ENCODE measurements around the gene MROH7. TPM values are rescaled to one million over a fixed set of nuclear protein-coding genes. Genes with fewer than 3 reads are reported as not detected.

The MROH7 gene
- total RNA-seq, 1 donor from 2014 or later, result not detected

DNA sequence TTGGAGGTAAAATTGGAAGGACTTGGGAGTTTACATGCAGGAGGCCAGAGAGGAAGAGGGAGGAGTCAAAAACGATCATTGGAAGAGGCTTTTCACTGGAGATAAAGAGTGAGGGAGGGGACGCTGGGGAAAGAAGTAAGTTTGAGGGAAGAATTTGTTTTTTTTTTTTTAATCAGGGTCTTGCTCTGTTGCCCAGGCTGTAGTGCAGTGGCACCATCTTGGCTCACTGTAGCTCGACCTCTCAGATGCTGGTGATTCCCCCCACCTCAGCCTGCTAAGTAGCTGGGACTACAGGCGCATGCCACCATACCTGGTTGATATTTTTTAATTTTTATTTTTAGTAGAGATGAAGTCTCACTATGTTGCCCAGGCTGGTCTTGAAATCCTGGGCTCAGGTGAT lies 1.2 kb upstream of the MROH7 start:
- H3K4me1 Mint-ChIP-seq, result no peaks in the 10 kb centered on the region
- TF ChIP-seq CTCF (IDR thresholded peaks at IDR 0.05), result no peak
- peaks cover 16% of the 10 kb centered on the region for H3K27me3 Mint-ChIP-seq
- no peaks in the 10 kb centered on the region for H3K36me3 Mint-ChIP-seq (ENCODE audit: low read depth)
- intact Hi-C loops (cut with micrococcal nuclease), result no loop called here
- no peak overlapping the region for H3K27ac Mint-ChIP-seq
- DNase-seq (no peak), ATAC-seq (ENCODE audit: low read depth) (no peak)
- H3K4me3 Mint-ChIP-seq, result no peak overlapping the region
- CTCF ChIA-PET, result interaction anchor here (0.6 kb wide), 1 partner anchor 47 kb away, joined by 3 read pairs; no protein-coding TSS in a partner anchor
- peaks cover 7% of the 10 kb centered on the region for H3K9me3 Mint-ChIP-seq
- POLR2A ChIA-PET, result no interaction called here

DNA sequence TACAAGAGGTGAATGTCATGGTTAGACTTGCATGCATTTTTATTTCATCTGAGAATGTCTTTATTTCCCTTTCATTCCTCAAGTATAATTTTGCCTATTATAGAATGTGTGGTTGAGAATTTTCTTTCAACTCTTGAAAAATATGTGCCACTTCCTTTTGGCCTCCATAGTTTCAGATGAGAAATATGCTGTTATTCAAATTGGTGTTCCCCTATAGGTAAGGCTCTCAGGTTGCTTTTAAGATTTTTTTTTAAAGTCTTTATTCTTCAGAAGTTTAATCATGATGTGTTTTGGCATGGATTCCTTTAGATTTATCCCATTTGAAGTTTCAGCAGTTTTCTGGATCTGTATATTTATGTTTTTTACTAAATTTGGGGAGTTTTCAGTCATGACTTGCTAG lies 2.1 kb downstream of the MROH7 start:
- ATAC-seq (ENCODE audit: low read depth) (no peak), DNase-seq (no peak)
- Mint-ChIP-seq H3K27me3 (peaks cover 9% of the 10 kb centered on the region), H3K4me3 (no peak overlapping the region), H3K9me3 (peaks cover 7% of the 10 kb centered on the region), H3K36me3 (ENCODE audit: low read depth) (no peaks in the 10 kb centered on the region), H3K4me1 (no peaks in the 10 kb centered on the region), H3K27ac (no peak overlapping the region)
- POLR2A ChIA-PET, result no interaction called here
- intact Hi-C loops (cut with micrococcal nuclease), result no loop called here
- no peak for TF ChIP-seq CTCF (IDR thresholded peaks at IDR 0.05)
- CTCF ChIA-PET, result no interaction called here

- Mint-ChIP-seq H3K4me3 (no peak overlapping the region), H3K27me3 (peaks cover 10% of the 10 kb centered on the region), H3K4me1 (no peaks in the 10 kb centered on the region), H3K9me3 (peaks cover 7% of the 10 kb centered on the region), H3K36me3 (ENCODE audit: low read depth) (no peaks in the 10 kb centered on the region), H3K27ac (no peak overlapping the region)
- ChIA-PET CTCF (no interaction called here), POLR2A (no interaction called here)
- TF ChIP-seq CTCF (IDR thresholded peaks at IDR 0.05), result no peak
- intact Hi-C loops (cut with micrococcal nuclease), result no loop called here
- no peak for ATAC-seq (ENCODE audit: low read depth)
- DNase-seq, result no peak
Measured at GRCh38 chr1:54645806-54646676, 4.5 kb downstream of the MROH7 start.

GRCh38 chr1:54649130-54649898 lies 7.7 kb downstream of the MROH7 start:
- H3K27ac Mint-ChIP-seq, result no peak overlapping the region
- POLR2A ChIA-PET, result no interaction called here
- H3K9me3 Mint-ChIP-seq, result no peaks in the 10 kb centered on the region
- ATAC-seq (ENCODE audit: low read depth), result no peak
- H3K36me3 Mint-ChIP-seq (ENCODE audit: low read depth), result no peaks in the 10 kb centered on the region
- DNase-seq, result no peak
- H3K4me3 Mint-ChIP-seq, result no peak overlapping the region
- peaks cover 11% of the 10 kb centered on the region for H3K27me3 Mint-ChIP-seq
- no peaks in the 10 kb centered on the region for H3K4me1 Mint-ChIP-seq
- CTCF ChIA-PET, result no interaction called here
- no peak for TF ChIP-seq CTCF (IDR thresholded peaks at IDR 0.05)
- intact Hi-C loops (cut with micrococcal nuclease), result no loop called here

DNA sequence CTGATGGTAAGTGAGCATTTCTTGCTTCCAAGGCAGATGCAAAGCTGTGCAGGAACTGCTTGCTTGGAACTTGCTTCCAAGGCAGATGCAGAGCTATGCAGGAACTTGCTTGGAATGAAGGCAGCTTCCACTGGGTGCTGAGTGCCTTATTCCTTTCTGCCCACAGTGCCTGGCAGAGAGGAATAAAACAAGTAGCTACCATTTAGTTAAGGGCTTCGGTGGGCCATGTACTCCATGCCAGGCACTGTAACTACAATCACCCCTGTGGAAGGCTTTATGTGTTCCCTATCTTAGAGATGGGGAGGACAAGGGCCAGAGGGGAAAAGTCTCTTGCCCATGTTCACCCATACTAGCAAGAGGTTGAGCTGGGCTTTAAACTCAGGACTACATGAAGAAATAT lies 8.3 kb downstream of the MROH7 start:
- H3K36me3 Mint-ChIP-seq (ENCODE audit: low read depth), result no peaks in the 10 kb centered on the region
- H3K9me3 Mint-ChIP-seq, result no peaks in the 10 kb centered on the region
- ATAC-seq (ENCODE audit: low read depth) (no peak), DNase-seq (no peak)
- no peaks in the 10 kb centered on the region for H3K4me1 Mint-ChIP-seq
- ChIA-PET POLR2A (no interaction called here), CTCF (no interaction called here)
- no peak for TF ChIP-seq CTCF (IDR thresholded peaks at IDR 0.05)
- H3K4me3 Mint-ChIP-seq, result no peak overlapping the region
- peaks cover 11% of the 10 kb centered on the region for H3K27me3 Mint-ChIP-seq
- intact Hi-C loops (cut with micrococcal nuclease), result no loop called here
- H3K27ac Mint-ChIP-seq, result no peak overlapping the region

Data from activated B cell treated with CpG ODN at 0.5 μM for 24 hours (primary cell).